OCI-LY1 (cell line): Measurements from ENCODE around the gene MTLN.

Source experiments
- H2AFZ ChIP-seq: fragments of 200-600 bp; sonication (generic), shearing (Covaris generic); 2 replicates; pipeline ENCODE4 v1.6.0; 2014; ENCODE audit warnings: antibody characterized with exemption, mild to moderate bottlenecking, low read length
- H3F3A ChIP-seq: fragments of 200-600 bp; sonication (generic), shearing (Covaris generic); 2 replicates; pipeline ENCODE4 v1.6.0; 2014; ENCODE audit warnings: mild to moderate bottlenecking, antibody characterized with exemption, low read length, moderate library complexity; ENCODE audit not compliant: insufficient read depth
- H3K27ac ChIP-seq: fragments of 200-600 bp; sonication (generic); 2 replicates; pipeline ENCODE4 v1.5.1; 2014; ENCODE audit warnings: low read length, mixed run types, mild to moderate bottlenecking, low read depth; ENCODE audit not compliant: poor library complexity, severe bottlenecking
- H3K27me3 ChIP-seq: fragments of 200-600 bp; sonication (generic); 2 replicates; pipeline ENCODE4 v1.6.0; 2014; ENCODE audit warnings: antibody characterized with exemption, mild to moderate bottlenecking, low read length, moderate library complexity; ENCODE audit not compliant: insufficient read depth
- H3K36me3 ChIP-seq: fragments of 200-600 bp; sonication (generic); 2 replicates; pipeline ENCODE4 v1.6.1; 2014; ENCODE audit warnings: mild to moderate bottlenecking, antibody characterized with exemption, low read length, moderate library complexity, mixed read lengths; ENCODE audit not compliant: insufficient read depth
- H3K4me1 ChIP-seq: fragments of 200-600 bp; sonication (generic); 2 replicates; pipeline ENCODE4 v1.5.1; 2014; ENCODE audit warnings: mild to moderate bottlenecking, low read length, moderate library complexity; ENCODE audit not compliant: insufficient read depth, severe bottlenecking
- H3K4me2 ChIP-seq: fragments of 200-600 bp; sonication (generic), shearing (Covaris generic); 2 replicates; pipeline ENCODE4 v1.6.1; 2014; ENCODE audit warnings: low read length
- H3K4me3 ChIP-seq: fragments of 200-600 bp; sonication (generic); 2 replicates; pipeline ENCODE4 v1.5.1; 2014; ENCODE audit warnings: low read length, low read depth, mild to moderate bottlenecking, mixed read lengths; ENCODE audit not compliant: poor library complexity, severe bottlenecking
- H3K79me2 ChIP-seq: fragments of 200-600 bp; shearing (Covaris generic); 2 replicates; pipeline ENCODE4 v1.6.1; 2016; ENCODE audit warnings: mixed run types, low read length, mixed read lengths; ENCODE audit not compliant: insufficient read depth
- H3K9ac ChIP-seq: fragments of 200-600 bp; sonication (generic), shearing (Covaris generic); 2 replicates; pipeline ENCODE4 v1.6.1; 2014; ENCODE audit warnings: mild to moderate bottlenecking, low read length, mixed read lengths
- H3K9me2 ChIP-seq: fragments of 200-600 bp; sonication (generic), shearing (Covaris generic); 2 replicates; pipeline ENCODE4 v1.6.1; 2014; ENCODE audit warnings: low read depth, mild to moderate bottlenecking, low read length, mixed read lengths
- H3K9me3 ChIP-seq: fragments of 200-600 bp; shearing (Covaris generic); 2 replicates; pipeline ENCODE4 v1.6.1; 2014; ENCODE audit warnings: low read length, mixed read lengths
- H4K20me1 ChIP-seq: fragments of 200-600 bp; sonication (generic), shearing (Covaris generic); 2 replicates; pipeline ENCODE4 v1.6.0; 2016; ENCODE audit warnings: mild to moderate bottlenecking, low read length; ENCODE audit not compliant: insufficient read depth
- EZH2 ChIP-seq: fragments of 200-600 bp; sonication (generic), shearing (Covaris generic); IDR thresholded peaks from 2 replicates; pipeline ENCODE4 v1.8.0; 2017; ENCODE audit warnings: borderline replicate concordance, mixed run types, mild to moderate bottlenecking, antibody characterized with exemption, low read length, moderate library complexity, mixed read lengths
- TF ChIP-seq, protein P1 (sequence below): fragments of 200-600 bp; sonication (generic), shearing (Covaris generic); IDR thresholded peaks from 2 replicates; pipeline ENCODE4 v1.5.1; 2017; ENCODE audit warnings: mild to moderate bottlenecking, antibody characterized with exemption, low read length, moderate library complexity, mixed read lengths

Gene MTLN

DNA sequence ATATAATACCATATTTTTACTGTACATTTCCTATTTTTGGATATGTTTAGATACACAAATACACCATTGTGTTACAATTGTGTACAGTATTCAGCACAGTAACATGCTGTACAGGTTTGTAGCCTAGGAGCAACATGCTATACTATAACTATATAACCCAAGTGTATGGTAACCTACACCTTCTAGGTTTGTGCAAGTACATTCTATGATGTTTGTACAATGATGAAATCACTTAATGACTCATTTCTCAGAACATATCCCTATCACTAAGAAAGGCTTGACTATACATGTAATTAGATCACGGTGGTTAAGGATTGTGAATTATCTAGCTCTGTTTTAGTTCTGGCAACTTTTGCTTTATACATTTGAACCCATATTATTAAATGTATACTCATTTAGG is 38.8 kb downstream of the MTLN start:
- H3K4me2 ChIP-seq, result no peak overlapping the region
- H3K4me3 ChIP-seq, result no peak overlapping the region
- H3K9me2 ChIP-seq, result no peaks in the 10 kb centered on the region
- no peaks in the 10 kb centered on the region for H3K36me3 ChIP-seq
- H3K4me1 ChIP-seq, result no peaks in the 10 kb centered on the region
- TF ChIP-seq, protein P1, sequence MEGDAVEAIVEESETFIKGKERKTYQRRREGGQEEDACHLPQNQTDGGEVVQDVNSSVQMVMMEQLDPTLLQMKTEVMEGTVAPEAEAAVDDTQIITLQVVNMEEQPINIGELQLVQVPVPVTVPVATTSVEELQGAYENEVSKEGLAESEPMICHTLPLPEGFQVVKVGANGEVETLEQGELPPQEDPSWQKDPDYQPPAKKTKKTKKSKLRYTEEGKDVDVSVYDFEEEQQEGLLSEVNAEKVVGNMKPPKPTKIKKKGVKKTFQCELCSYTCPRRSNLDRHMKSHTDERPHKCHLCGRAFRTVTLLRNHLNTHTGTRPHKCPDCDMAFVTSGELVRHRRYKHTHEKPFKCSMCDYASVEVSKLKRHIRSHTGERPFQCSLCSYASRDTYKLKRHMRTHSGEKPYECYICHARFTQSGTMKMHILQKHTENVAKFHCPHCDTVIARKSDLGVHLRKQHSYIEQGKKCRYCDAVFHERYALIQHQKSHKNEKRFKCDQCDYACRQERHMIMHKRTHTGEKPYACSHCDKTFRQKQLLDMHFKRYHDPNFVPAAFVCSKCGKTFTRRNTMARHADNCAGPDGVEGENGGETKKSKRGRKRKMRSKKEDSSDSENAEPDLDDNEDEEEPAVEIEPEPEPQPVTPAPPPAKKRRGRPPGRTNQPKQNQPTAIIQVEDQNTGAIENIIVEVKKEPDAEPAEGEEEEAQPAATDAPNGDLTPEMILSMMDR, result no peak
- TF ChIP-seq EZH2, result no peak
- no peak overlapping the region for H2AFZ ChIP-seq
- H3K79me2 ChIP-seq, result no peaks in the 10 kb centered on the region
- H3K9me3 ChIP-seq, result no peaks in the 10 kb centered on the region
- H3K27ac ChIP-seq, result no peak overlapping the region
- no peaks in the 10 kb centered on the region for H3K27me3 ChIP-seq
- no peaks in the 10 kb centered on the region for H4K20me1 ChIP-seq
- no peaks in the 10 kb centered on the region for H3F3A ChIP-seq
- no peak overlapping the region for H3K9ac ChIP-seq

DNA sequence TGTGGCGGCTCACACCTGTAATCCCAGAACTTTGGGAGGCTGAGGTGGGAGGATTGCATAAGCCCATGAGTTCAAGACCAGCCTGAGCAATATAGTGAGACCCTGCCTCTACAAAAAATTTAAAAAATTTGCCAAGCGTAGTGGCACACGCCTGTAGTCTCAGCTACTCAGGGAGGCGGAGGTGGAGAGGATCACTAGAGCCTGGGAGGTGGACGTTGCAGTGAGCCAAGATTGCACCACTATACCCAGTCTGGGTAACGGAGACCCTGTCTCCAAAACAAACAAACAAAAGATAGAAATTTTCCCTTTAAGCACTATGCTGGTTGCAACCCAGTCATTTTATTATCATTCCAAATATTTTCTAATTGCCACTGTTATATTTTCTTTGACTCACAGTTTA is 39.8 kb downstream of the MTLN start:
- no peak overlapping the region for H3K4me2 ChIP-seq
- H3K9ac ChIP-seq, result no peak overlapping the region
- TF ChIP-seq, protein P1, result no peak
- no peak for TF ChIP-seq EZH2
- H3K9me3 ChIP-seq, result no peaks in the 10 kb centered on the region
- no peaks in the 10 kb centered on the region for H3K79me2 ChIP-seq
- no peaks in the 10 kb centered on the region for H3K36me3 ChIP-seq
- no peaks in the 10 kb centered on the region for H4K20me1 ChIP-seq
- H3K4me1 ChIP-seq, result no peaks in the 10 kb centered on the region
- H3K27me3 ChIP-seq, result no peaks in the 10 kb centered on the region
- no peak overlapping the region for H2AFZ ChIP-seq
- H3K9me2 ChIP-seq, result no peaks in the 10 kb centered on the region
- H3K4me3 ChIP-seq, result no peak overlapping the region
- H3K27ac ChIP-seq, result no peak overlapping the region
- H3F3A ChIP-seq, result no peaks in the 10 kb centered on the region

DNA sequence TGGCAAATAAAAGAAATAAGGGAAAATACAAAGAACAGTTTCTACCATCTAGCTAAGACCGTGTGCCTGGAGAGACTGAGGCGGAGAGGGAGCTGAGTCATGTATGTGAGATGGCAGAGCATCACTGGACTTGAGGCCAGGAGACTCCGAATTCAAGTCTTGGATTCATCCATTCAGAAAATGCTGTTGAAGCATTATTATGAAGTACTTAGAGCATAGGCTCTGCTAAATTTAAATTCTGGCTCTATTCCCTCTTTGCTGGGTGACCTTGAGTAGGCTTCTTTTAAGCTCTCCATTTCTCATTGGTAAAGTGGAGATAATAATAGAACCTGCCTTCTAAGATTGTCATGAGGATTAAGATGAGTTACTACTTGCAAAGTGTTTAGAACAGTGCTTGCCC is 42.2 kb downstream of the MTLN start:
- Histone ChIP-seq H3K4me3 (no peak overlapping the region), H3K27ac (no peak overlapping the region), H3K4me1 (no peaks in the 10 kb centered on the region), H3K9me2 (no peaks in the 10 kb centered on the region), H2AFZ (no peak overlapping the region), H4K20me1 (no peaks in the 10 kb centered on the region), H3K9me3 (no peaks in the 10 kb centered on the region), H3K9ac (no peak overlapping the region), H3K36me3 (no peaks in the 10 kb centered on the region), H3K4me2 (0 out of 2 replicates have a peak overlapping the region, but pooled peaks have one; percentile 25), H3F3A (no peaks in the 10 kb centered on the region), H3K79me2 (no peaks in the 10 kb centered on the region), H3K27me3 (no peaks in the 10 kb centered on the region)
- no peak for TF ChIP-seq EZH2
- TF ChIP-seq, protein P1, result no peak
